ENCODE results near the gene SLC38A10.

DNA sequence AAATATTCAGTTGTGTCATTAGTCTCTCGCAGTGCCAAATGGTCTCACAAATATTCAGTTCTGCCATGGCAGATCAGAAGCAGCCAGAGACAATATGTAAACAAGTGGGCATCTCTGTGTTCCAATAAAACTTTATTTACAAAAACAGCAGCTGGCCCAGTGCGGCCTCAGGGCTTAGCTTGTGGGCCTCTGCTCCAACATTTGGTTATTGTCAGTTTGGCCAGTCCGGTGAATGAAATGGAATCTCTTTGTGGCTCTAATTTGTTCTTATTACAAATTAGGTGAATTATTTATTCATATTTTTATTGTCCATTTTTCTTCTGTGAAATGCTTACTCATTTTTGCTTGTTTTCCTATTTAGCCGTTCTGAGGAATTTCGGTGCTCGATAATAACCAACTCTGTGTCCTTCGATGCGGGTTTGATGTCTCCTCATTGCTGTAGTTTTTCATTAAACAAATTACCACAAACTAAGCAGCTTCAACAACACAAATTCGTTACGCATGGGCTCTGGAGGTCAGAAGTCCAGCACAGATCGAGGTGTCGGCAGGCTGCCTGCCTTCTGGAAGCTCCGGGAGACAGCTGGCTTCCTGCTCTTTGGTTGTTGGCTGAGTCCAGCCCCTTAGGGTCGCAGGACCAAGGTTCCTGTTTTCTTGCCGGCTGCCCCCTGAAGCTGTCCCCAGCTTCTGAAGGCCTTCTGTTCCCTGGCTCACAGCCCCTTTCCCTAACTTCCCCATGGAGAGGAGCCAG lies 4.1 kb upstream of the SLC38A10 start:
- TF ChIP-seq RCOR1 (IDR thresholded peaks at IDR 0.05; ENCODE audit: insufficient replicate concordance, low read length) (no peak), CTCF (conservative IDR thresholded peaks at IDR 0.05; ENCODE audit: low read depth, low read length) (no peak), CEBPB (IDR thresholded peaks at IDR 0.05; ENCODE audit: low read depth, low read length) (no peak), POLR2A (IDR thresholded peaks at IDR 0.05; ENCODE audit: low read depth, low read length) (no peak), NFE2L2 (IDR thresholded peaks at IDR 0.05; ENCODE audit: low read depth, low read length) (no peak), CHD1 (IDR thresholded peaks at IDR 0.05; ENCODE audit: low read depth, low read length) (no peak), SMC3 (IDR thresholded peaks at IDR 0.05; ENCODE audit: low read depth, low read length) (no peak), MAFK (IDR thresholded peaks at IDR 0.05; ENCODE audit: low read depth, low read length) (no peak)
- TF ChIP-seq, protein P1, sequence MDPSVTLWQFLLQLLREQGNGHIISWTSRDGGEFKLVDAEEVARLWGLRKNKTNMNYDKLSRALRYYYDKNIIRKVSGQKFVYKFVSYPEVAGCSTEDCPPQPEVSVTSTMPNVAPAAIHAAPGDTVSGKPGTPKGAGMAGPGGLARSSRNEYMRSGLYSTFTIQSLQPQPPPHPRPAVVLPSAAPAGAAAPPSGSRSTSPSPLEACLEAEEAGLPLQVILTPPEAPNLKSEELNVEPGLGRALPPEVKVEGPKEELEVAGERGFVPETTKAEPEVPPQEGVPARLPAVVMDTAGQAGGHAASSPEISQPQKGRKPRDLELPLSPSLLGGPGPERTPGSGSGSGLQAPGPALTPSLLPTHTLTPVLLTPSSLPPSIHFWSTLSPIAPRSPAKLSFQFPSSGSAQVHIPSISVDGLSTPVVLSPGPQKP (IDR thresholded peaks at IDR 0.05; ENCODE audit: borderline replicate concordance, low read depth, low read length): no peak

Data from IMR-90 (cell line).